PC-9 (cell line): ENCODE data around the gene MYO16.

ENCODE experiments used
- EZH2 ChIP-seq: fragments of 200-600 bp; sonication (generic); IDR thresholded peaks from 2 replicates; pipeline ENCODE4 v1.8.0; 2017; ENCODE audit warnings: antibody characterized with exemption, low read depth
- TF ChIP-seq, protein P1 (sequence below): fragments of 200-600 bp; sonication (generic); conservative IDR thresholded peaks from 2 replicates; pipeline ENCODE4 v1.6.1; 2017; ENCODE audit warnings: mixed run types, antibody characterized with exemption, mild to moderate bottlenecking, moderate library complexity

DNA sequence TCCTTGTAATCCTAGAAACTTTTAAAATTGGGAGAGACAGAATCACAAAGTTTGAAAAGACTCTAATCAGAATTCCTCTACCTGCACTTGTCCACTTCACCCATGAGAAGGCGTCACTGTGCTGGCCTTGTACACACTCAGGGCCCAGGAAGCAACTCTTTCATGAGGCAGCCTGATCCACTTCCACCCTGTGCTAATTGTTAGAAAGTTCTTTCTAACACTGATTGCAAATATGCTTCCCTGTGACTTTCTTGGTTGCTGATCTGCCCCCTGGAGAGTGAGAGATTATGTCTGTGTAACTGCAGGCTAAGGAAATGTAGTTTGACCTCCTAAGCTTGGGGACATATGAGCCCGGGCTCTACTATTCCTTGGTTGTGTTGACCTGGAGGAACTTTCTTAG is 494.6 kb downstream of the MYO16 start:
- TF ChIP-seq EZH2: no peak
- TF ChIP-seq, protein P1, sequence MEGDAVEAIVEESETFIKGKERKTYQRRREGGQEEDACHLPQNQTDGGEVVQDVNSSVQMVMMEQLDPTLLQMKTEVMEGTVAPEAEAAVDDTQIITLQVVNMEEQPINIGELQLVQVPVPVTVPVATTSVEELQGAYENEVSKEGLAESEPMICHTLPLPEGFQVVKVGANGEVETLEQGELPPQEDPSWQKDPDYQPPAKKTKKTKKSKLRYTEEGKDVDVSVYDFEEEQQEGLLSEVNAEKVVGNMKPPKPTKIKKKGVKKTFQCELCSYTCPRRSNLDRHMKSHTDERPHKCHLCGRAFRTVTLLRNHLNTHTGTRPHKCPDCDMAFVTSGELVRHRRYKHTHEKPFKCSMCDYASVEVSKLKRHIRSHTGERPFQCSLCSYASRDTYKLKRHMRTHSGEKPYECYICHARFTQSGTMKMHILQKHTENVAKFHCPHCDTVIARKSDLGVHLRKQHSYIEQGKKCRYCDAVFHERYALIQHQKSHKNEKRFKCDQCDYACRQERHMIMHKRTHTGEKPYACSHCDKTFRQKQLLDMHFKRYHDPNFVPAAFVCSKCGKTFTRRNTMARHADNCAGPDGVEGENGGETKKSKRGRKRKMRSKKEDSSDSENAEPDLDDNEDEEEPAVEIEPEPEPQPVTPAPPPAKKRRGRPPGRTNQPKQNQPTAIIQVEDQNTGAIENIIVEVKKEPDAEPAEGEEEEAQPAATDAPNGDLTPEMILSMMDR: no peak
